HepG2 (cell line): ENCODE results near the gene NBPF1.

Experiments
- ERF ChIP-seq: IDR thresholded peaks from 2 replicates; pipeline ENCODE4 v1.6.1; 2018; ENCODE audit warnings: missing biosample characterization, missing genetic modification reagents
- EZH2 ChIP-seq: conservative IDR thresholded peaks from 2 replicates; pipeline ENCODE4 v1.6.1; 2012; ENCODE audit warnings: mild to moderate bottlenecking, low read depth, low read length, moderate library complexity
- KLF16 ChIP-seq, 2 experiments: sonication (generic) in 1 of 2; formaldehyde crosslinking in 1 of 2; IDR thresholded peaks; 2 replicates each; pipeline versions ENCODE4 v1.6.1 to v1.8.0; 2016 to 2023; ENCODE audit warnings: missing genetic modification reagents in 2 of 2, missing compliant biosample characterization in 1 of 2
- RFX5 ChIP-seq: IDR thresholded peaks from 2 replicates; pipeline ENCODE4 v1.6.1; 2011; ENCODE audit warnings: low read depth, low read length, improper control_type of control experiment
- ZNF30 ChIP-seq: sonication (generic); formaldehyde crosslinking; IDR thresholded peaks from 2 replicates; pipeline ENCODE4 v1.5.0; 2020; ENCODE audit warnings: mild to moderate bottlenecking, missing genetic modification reagents
- ZNF383 ChIP-seq: sonication (generic); formaldehyde crosslinking; IDR thresholded peaks from 2 replicates; pipeline ENCODE4 v1.4.0; 2020; ENCODE audit warnings: missing genetic modification reagents, mild to moderate bottlenecking, borderline replicate concordance
- TF ChIP-seq, protein P1 (sequence below): sonication (generic); formaldehyde crosslinking; IDR thresholded peaks from 2 replicates; pipeline ENCODE4 v1.5.0; 2020; ENCODE audit warnings: mild to moderate bottlenecking, missing genetic modification reagents, moderate library complexity
- TF ChIP-seq, protein P2 (sequence below): IDR thresholded peaks from 2 replicates; pipeline ENCODE4 v1.6.1; 2016; ENCODE audit warnings: control low read depth
- TF ChIP-seq, protein P3 (sequence below), 2 experiments: sonication (generic) in 1 of 2; formaldehyde crosslinking in 1 of 2; IDR thresholded peaks; 2 replicates each; pipeline versions ENCODE4 v1.5.1 to v1.6.1; 2011 to 2020; ENCODE audit warnings: borderline replicate concordance in 1 of 2, low read depth in 1 of 2, low read length in 1 of 2, mild to moderate bottlenecking in 1 of 2, missing genetic modification reagents in 1 of 2, moderate library complexity in 1 of 2
- TF ChIP-seq, protein P4 (sequence below): sonication (generic); formaldehyde crosslinking; IDR thresholded peaks from 2 replicates; pipeline ENCODE4 v1.4.0; 2020; ENCODE audit warnings: missing genetic modification reagents, low read depth, mild to moderate bottlenecking, borderline replicate concordance
- TF ChIP-seq, protein P5 (sequence below): sonication (generic); formaldehyde crosslinking; IDR thresholded peaks from 2 replicates; pipeline ENCODE4 v1.4.0; 2020; ENCODE audit warnings: missing genetic modification reagents
- TF ChIP-seq, protein P6 (sequence below): IDR thresholded peaks from 2 replicates; pipeline ENCODE4 v1.6.1; 2016

DNA sequence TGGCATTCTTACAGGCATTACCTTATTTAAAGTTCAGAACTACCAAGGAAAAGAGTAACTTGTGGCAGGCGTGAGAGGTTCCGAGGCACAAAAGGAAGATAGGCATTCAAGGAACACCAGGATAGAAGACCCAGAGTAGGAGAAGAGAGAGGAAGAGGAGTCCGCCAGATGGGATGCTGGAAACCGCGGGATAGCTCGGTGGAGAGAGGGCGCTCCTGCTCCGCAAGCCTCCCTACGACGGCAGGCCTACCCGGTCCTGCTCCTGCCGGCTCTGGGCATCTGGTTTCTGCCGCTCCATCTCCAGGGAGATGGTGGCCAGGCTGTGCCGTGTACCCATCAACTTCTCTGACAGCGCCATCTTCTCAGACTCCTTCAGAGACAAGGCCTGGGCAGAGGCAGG is 5.4 kb upstream of the NBPF1 start:
- TF ChIP-seq, protein P1, sequence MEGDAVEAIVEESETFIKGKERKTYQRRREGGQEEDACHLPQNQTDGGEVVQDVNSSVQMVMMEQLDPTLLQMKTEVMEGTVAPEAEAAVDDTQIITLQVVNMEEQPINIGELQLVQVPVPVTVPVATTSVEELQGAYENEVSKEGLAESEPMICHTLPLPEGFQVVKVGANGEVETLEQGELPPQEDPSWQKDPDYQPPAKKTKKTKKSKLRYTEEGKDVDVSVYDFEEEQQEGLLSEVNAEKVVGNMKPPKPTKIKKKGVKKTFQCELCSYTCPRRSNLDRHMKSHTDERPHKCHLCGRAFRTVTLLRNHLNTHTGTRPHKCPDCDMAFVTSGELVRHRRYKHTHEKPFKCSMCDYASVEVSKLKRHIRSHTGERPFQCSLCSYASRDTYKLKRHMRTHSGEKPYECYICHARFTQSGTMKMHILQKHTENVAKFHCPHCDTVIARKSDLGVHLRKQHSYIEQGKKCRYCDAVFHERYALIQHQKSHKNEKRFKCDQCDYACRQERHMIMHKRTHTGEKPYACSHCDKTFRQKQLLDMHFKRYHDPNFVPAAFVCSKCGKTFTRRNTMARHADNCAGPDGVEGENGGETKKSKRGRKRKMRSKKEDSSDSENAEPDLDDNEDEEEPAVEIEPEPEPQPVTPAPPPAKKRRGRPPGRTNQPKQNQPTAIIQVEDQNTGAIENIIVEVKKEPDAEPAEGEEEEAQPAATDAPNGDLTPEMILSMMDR (CRISPR knock-in tag) = peak; percentile 30; the same call in 1 of the 2 replicates
- TF ChIP-seq EZH2 (no peak), ERF (no peak), RFX5 (no peak), ZNF383 (CRISPR knock-in tag) (no peak), ZNF30 (CRISPR knock-in tag) (no peak), KLF16 (CRISPR knock-in tag; IDR thresholded peaks at IDR 0.05) (no peak)
- TF ChIP-seq, protein P2, sequence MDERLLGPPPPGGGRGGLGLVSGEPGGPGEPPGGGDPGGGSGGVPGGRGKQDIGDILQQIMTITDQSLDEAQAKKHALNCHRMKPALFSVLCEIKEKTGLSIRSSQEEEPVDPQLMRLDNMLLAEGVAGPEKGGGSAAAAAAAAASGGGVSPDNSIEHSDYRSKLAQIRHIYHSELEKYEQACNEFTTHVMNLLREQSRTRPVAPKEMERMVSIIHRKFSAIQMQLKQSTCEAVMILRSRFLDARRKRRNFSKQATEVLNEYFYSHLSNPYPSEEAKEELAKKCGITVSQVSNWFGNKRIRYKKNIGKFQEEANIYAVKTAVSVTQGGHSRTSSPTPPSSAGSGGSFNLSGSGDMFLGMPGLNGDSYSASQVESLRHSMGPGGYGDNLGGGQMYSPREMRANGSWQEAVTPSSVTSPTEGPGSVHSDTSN = no peak
- TF ChIP-seq, protein P3, sequence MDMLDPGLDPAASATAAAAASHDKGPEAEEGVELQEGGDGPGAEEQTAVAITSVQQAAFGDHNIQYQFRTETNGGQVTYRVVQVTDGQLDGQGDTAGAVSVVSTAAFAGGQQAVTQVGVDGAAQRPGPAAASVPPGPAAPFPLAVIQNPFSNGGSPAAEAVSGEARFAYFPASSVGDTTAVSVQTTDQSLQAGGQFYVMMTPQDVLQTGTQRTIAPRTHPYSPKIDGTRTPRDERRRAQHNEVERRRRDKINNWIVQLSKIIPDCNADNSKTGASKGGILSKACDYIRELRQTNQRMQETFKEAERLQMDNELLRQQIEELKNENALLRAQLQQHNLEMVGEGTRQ (IDR thresholded peaks at IDR 0.05; ENCODE audit: low read depth, low read length) = no peak
- TF ChIP-seq, protein P3 (CRISPR knock-in tag; IDR thresholded peaks at IDR 0.05; ENCODE audit: borderline replicate concordance) = no peak
- TF ChIP-seq, protein P4, sequence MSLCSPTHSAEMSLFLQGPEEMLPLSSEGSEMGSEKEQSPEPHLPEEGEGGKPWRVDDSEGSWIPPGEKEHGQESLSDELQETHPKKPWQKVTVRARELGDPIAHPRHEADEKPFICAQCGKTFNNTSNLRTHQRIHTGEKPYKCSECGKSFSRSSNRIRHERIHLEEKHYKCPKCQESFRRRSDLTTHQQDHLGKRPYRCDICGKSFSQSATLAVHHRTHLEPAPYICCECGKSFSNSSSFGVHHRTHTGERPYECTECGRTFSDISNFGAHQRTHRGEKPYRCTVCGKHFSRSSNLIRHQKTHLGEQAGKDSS (CRISPR knock-in tag) = no peak
- TF ChIP-seq, protein P5, sequence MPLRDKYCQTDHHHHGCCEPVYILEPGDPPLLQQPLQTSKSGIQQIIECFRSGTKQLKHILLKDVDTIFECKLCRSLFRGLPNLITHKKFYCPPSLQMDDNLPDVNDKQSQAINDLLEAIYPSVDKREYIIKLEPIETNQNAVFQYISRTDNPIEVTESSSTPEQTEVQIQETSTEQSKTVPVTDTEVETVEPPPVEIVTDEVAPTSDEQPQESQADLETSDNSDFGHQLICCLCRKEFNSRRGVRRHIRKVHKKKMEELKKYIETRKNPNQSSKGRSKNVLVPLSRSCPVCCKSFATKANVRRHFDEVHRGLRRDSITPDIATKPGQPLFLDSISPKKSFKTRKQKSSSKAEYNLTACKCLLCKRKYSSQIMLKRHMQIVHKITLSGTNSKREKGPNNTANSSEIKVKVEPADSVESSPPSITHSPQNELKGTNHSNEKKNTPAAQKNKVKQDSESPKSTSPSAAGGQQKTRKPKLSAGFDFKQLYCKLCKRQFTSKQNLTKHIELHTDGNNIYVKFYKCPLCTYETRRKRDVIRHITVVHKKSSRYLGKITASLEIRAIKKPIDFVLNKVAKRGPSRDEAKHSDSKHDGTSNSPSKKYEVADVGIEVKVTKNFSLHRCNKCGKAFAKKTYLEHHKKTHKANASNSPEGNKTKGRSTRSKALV (CRISPR knock-in tag) = no peak
- TF ChIP-seq, protein P6, sequence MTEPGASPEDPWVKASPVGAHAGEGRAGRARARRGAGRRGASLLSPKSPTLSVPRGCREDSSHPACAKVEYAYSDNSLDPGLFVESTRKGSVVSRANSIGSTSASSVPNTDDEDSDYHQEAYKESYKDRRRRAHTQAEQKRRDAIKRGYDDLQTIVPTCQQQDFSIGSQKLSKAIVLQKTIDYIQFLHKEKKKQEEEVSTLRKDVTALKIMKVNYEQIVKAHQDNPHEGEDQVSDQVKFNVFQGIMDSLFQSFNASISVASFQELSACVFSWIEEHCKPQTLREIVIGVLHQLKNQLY = no peak
